B cell (primary cell): Measurements from ENCODE around the gene DENND1A. TPM values are rescaled to one million over a fixed set of nuclear protein-coding genes. Genes with fewer than 3 reads are reported as not detected.

ENCODE experiments used
- ATAC-seq: fragments of 200-7000 bp; cut with Tn5 transposase; one replicate; pipeline ENCODE4 v1.10.0; 2021; ENCODE audit warnings: low read depth, mild to moderate bottlenecking, moderate number of reproducible peaks, moderate library complexity
- CTCF ChIA-PET: fragments of 350-600 bp; sonication (Branson Sonifier 250); formaldehyde crosslinking; loops from one replicate; lab custom pipeline; 2021; ENCODE audit warnings: antibody characterized with exemption, inconsistent platforms; lab: Charles Lee
- POLR2A ChIA-PET: fragments of 350-600 bp; sonication (Branson Sonifier 250); formaldehyde crosslinking; loops from one replicate; lab custom pipeline; 2021; ENCODE audit warnings: antibody characterized with exemption; lab: Charles Lee
- DNase-seq: peaks from one replicate; pipeline ENCODE4 v3.0.0; 2013
- H2AFZ ChIP-seq: 2 replicates; pipeline ENCODE4 v1.6.1; 2012; ENCODE audit warnings: mild to moderate bottlenecking, low read depth, low read length; ENCODE audit not compliant: insufficient read depth, poor library complexity, severe bottlenecking
- H3K27ac ChIP-seq, 2 donors: 1 replicate in 1 of 2; 2 replicates in 1 of 2; pipeline ENCODE4 v1.5.1; 2012 to 2013; ENCODE audit warnings: low read length in 2 of 2, mild to moderate bottlenecking in 2 of 2, moderate library complexity in 1 of 2
- H3K27me3 ChIP-seq, 4 experiments: fragments of 200-600 bp in 1 of 4; sonication (generic) in 1 of 4; replicated peaks in 1 of 4; 1 replicate in 2 of 4; 2 replicates in 2 of 4; pipeline versions ENCODE4 v1.6.1 to v1.7.0; 2013 to 2016; ENCODE audit warnings: low read length in 3 of 4, mild to moderate bottlenecking in 2 of 4, mixed read lengths in 1 of 4, moderate library complexity in 1 of 4; ENCODE audit not compliant: insufficient read depth in 4 of 4, control insufficient read depth in 3 of 4; ENCODE audit errors: control extremely low read depth in 1 of 4
- H3K36me3 ChIP-seq, 2 experiments: replicated peaks in 1 of 2; 1 replicate in 1 of 2; 2 replicates in 1 of 2; pipeline versions ENCODE4 v1.6.1 to v1.7.1; 2013; ENCODE audit warnings: low read length in 1 of 2; ENCODE audit not compliant: insufficient read depth in 2 of 2, control insufficient read depth in 1 of 2; ENCODE audit errors: control extremely low read depth in 1 of 2, extremely low read depth in 1 of 2
- H3K4me1 ChIP-seq, 2 donors: fragments of 200-600 bp in 1 of 2; sonication (generic) in 1 of 2; 1 replicate in 1 of 2; 2 replicates in 1 of 2; pipeline versions ENCODE4 v1.5.1 to v1.6.1; 2013 to 2017; ENCODE audit warnings: low read length in 2 of 2; ENCODE audit not compliant: control insufficient read depth in 2 of 2, insufficient read depth in 2 of 2
- H3K4me2 ChIP-seq: replicated peaks from 2 replicates; pipeline ENCODE3; 2012; ENCODE audit warnings: mild to moderate bottlenecking, low read depth, low read length; ENCODE audit not compliant: poor library complexity, severe bottlenecking
- H3K4me3 ChIP-seq, 5 experiments: fragments of 200-600 bp in 1 of 5; sonication (generic) in 1 of 5; 1 replicate in 3 of 5; 2 replicates in 2 of 5; pipeline versions ENCODE4 v1.5.1 to v1.7.0; 2011 to 2016; ENCODE audit warnings: low read length in 4 of 5, mild to moderate bottlenecking in 4 of 5, low read depth in 2 of 5, control low read depth in 1 of 5, moderate library complexity in 1 of 5; ENCODE audit not compliant: insufficient read depth in 1 of 5; ENCODE audit errors: control extremely low read depth in 1 of 5, extremely low read depth in 1 of 5
- H3K79me2 ChIP-seq: fragments of 200-600 bp; sonication (generic); one replicate; pipeline ENCODE4 v1.6.0; 2016; ENCODE audit warnings: low read length; ENCODE audit not compliant: control insufficient read depth, insufficient read depth
- H3K9ac ChIP-seq: fragments of 200-600 bp; sonication (generic); 2 replicates; pipeline ENCODE4 v1.6.1; 2017; ENCODE audit warnings: mild to moderate bottlenecking, low read length, moderate library complexity
- H3K9me3 ChIP-seq, 3 donors: one replicate each; pipeline versions ENCODE4 v1.6.1 to v1.7.1; 2013; ENCODE audit warnings: low read length in 2 of 3; ENCODE audit not compliant: control insufficient read depth in 2 of 3, insufficient read depth in 1 of 3; ENCODE audit errors: control extremely low read depth in 1 of 3
- H4K20me1 ChIP-seq: 2 replicates; pipeline ENCODE4 v1.6.0; 2012; ENCODE audit warnings: mild to moderate bottlenecking, low read length; ENCODE audit not compliant: insufficient read depth, control insufficient read depth, poor library complexity, severe bottlenecking
- H3K27ac Mint-ChIP-seq: one replicate; pipeline ENCODE4 v1.8.0; 2021; ENCODE audit warnings: mixed read lengths
- H3K27me3 Mint-ChIP-seq: one replicate; pipeline ENCODE4 v1.8.0; 2021; ENCODE audit warnings: mixed read lengths
- H3K4me1 Mint-ChIP-seq: one replicate; pipeline ENCODE4 v1.8.0; 2021; ENCODE audit warnings: mixed read lengths
- H3K4me3 Mint-ChIP-seq: one replicate; pipeline ENCODE4 v1.8.0; 2021; ENCODE audit warnings: mixed read lengths
- H3K9me3 Mint-ChIP-seq: one replicate; pipeline ENCODE4 v1.8.0; 2022; ENCODE audit warnings: mixed read lengths; ENCODE audit not compliant: insufficient read depth
- CTCF ChIP-seq: fragments of 200-600 bp; IDR thresholded peaks from one replicate; pipeline ENCODE4 v1.8.0; 2022; ENCODE audit warnings: antibody characterized with exemption, mild to moderate bottlenecking
- EZH2 ChIP-seq: IDR thresholded peaks from 2 replicates; pipeline ENCODE4 v1.6.1; 2012; ENCODE audit warnings: borderline replicate concordance, low read depth, mild to moderate bottlenecking, moderate library complexity, low read length; ENCODE audit not compliant: insufficient read depth, poor library complexity, severe bottlenecking
- WGBS: methylation state at CpG from one replicate; pipeline ENCODE4 v1.1.5; 2013; ENCODE audit warnings: missing lambda C conversion rate; ENCODE audit not compliant: insufficient coverage; 5-methylcytosine and 5-hydroxymethylcytosine counted together
- intact Hi-C: fragments of 100-400 bp; cut with micrococcal nuclease; formaldehyde crosslinking; loops from one replicate; pipeline ENCODE4 v1.10.0; 2022
- polyA plus RNA-seq: library from polyadenylated mRNA; depleted of rRNA; stranded (reverse); fragments of >200 nt; gene quantifications from 2 replicates; pipeline ENCODE4 v1.2.3, GENCODE V29; 2012
- total RNA-seq, 2 donors: library from RNA; stranded (reverse); fragments of 120-200 nt in 1 of 2; gene quantifications; 1 replicate in 1 of 2; 2 replicates in 1 of 2; pipeline versions ENCODE4 v1.2.3 to v1.2.4, GENCODE V29; 2013 to 2022

DENND1A gene
- total and polyA plus RNA-seq, 2 donors (not counting 1 experiment from before 2014, with no cell fraction given), result 10.8 to 26.0 TPM

GRCh38 chr9:123651871-123652270, 278.1 kb downstream of the DENND1A start:
- H3K4me2 ChIP-seq, result no peak overlapping the region
- no peaks in the 10 kb centered on the region for H3K79me2 ChIP-seq
- DNase-seq (no peak), ATAC-seq (no peak)
- no peak for TF ChIP-seq CTCF
- no peak for TF ChIP-seq EZH2
- CTCF ChIA-PET, result no interaction called here
- no peak overlapping the region for H3K27ac Mint-ChIP-seq
- H2AFZ ChIP-seq, result no peak overlapping the region
- no peak overlapping the region for H3K4me3 ChIP-seq
- H3K9me3 ChIP-seq, result no peaks in the 10 kb centered on the region
- no peaks in the 10 kb centered on the region for H3K27me3 Mint-ChIP-seq
- intact Hi-C loops, result no loop called here
- peaks cover 0 to 7% of the 10 kb centered on the region in 2 experiments for H3K36me3 ChIP-seq
- H3K4me1 ChIP-seq, result peaks cover 0 to 4% of the 10 kb centered on the region in 2 donors
- no peak overlapping the region for H3K4me3 Mint-ChIP-seq
- no peaks in the 10 kb centered on the region for H3K9me3 Mint-ChIP-seq
- no peak overlapping the region for H3K9ac ChIP-seq
- POLR2A ChIA-PET, result no interaction called here
- WGBS, result 100% methylated on average over 3 of the region's 5 CpGs
- H3K27ac ChIP-seq, result no peak overlapping the region
- H3K27me3 ChIP-seq, result no peaks in the 10 kb centered on the region
- H4K20me1 ChIP-seq, result no peaks in the 10 kb centered on the region
- H3K4me1 Mint-ChIP-seq, result peaks cover 6% of the 10 kb centered on the region

- no peak overlapping the region for H3K4me3 Mint-ChIP-seq
- Histone ChIP-seq H3K9me3 (no peaks in the 10 kb centered on the region), H3K4me3 (no peak overlapping the region), H3K36me3 (peaks cover 0 to 7% of the 10 kb centered on the region in 2 experiments), H3K4me1 (peaks cover 0 to 4% of the 10 kb centered on the region in 2 donors), H3K4me2 (no peak overlapping the region), H4K20me1 (no peaks in the 10 kb centered on the region), H2AFZ (no peak overlapping the region), H3K9ac (no peak overlapping the region), H3K27ac (no peak overlapping the region), H3K27me3 (no peaks in the 10 kb centered on the region), H3K79me2 (no peaks in the 10 kb centered on the region)
- WGBS, result 98% methylated on average over 6 of the region's 8 CpGs
- no peak for TF ChIP-seq EZH2
- no peak for TF ChIP-seq CTCF
- H3K9me3 Mint-ChIP-seq, result no peaks in the 10 kb centered on the region
- ChIA-PET CTCF (no interaction called here), POLR2A (no interaction called here)
- no peaks in the 10 kb centered on the region for H3K27me3 Mint-ChIP-seq
- intact Hi-C loops, result no loop called here
- ATAC-seq (no peak), DNase-seq (no peak)
- no peak overlapping the region for H3K27ac Mint-ChIP-seq
- H3K4me1 Mint-ChIP-seq, result peaks cover 6% of the 10 kb centered on the region
These were observed 278.7 kb downstream of the DENND1A start for GRCh38 chr9:123651273-123651672.
